ENCODE measurements around the gene ALPI.
A peak's percentile ranks its signal among the peaks of the same experiment; 100 is the strongest.
"Not testable (repeated sequence)": the region's sequence is repeated elsewhere in the genome, so short reads cannot be mapped to it uniquely, and the experiment has no call there.

ALPI gene

DNA sequence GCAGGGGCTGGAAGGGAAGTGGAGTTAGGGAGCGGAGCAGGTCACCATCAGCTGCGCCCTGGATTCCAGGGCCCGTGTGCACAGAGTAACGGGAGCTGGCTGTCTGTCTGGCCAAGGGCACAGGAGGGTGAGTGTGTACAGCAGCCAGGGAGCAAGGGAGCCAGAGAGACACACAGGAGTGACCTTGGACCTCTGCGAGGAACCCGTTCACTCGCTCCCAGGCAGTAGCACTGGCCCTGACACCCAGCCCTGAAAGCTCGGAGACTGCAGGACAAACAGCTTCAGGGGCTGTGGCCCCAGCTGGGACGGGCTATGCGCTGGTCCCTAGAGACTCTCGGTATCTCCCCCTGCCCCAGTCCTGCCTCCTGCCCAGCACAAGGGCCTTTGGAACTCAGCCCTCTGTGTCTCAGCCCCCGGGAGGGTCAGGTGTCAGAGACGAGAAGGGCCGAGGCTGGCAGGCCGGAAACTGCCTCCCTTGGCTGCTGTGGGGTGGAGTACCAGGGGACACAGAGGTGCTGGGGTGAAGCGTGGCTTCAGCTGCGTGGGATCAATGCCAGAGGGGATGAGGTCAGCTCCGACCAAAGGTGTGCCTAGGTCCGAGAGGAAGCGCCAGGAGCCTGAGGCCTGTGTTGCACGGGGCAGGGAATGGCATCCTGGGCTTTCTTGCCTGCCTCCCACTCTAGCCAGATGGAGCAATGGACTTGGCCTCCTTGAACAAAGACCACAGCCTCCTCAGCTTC, 12.1 kb upstream of the ALPI start:
- DNase-seq = not testable (repeated sequence)

DNA sequence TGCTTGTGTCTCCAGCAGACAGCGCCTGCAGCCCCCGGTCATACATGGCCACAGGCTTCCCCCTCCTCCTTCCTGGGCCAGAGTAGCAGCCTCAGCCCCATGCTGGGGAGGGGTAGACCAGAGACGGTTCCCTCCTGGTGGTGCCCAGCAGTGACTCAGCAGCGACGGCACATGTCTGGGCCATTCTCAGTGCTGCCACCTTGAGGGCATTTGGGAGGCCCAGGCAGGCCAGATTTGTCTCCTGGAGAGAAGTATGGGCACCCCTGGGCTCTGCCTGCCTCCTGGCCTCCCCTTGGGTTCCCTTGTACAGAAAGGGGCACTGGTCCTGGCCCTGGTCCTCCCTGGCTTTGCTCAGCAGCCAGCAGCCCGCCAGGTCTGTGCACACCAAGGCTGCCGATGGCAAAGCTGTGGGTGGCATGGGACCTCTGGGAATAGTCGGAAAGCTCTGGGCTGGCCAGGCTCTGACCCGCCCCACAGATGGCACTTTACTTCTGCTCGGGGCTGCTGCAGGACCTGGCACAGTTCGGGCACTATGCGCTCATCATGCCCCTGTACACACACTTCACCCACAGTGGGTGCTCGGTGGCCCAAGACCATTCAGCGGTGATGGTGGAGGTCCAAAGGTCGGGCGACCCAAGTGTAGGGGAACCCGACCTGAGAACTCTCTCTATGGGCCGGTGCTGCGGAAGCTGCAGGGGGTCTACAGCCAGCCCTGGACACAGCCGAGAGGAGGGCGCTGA, 11.4 kb upstream of the ALPI start:
- peak; percentile 27 for DNase-seq

- not testable (repeated sequence) for DNase-seq
These were observed 10.6 kb upstream of the ALPI start for GRCh38 chr2:232445149-232445885.

GRCh38 chr2:232446266-232446777, 9.6 kb upstream of the ALPI start:
- not testable (repeated sequence) for DNase-seq

DNA sequence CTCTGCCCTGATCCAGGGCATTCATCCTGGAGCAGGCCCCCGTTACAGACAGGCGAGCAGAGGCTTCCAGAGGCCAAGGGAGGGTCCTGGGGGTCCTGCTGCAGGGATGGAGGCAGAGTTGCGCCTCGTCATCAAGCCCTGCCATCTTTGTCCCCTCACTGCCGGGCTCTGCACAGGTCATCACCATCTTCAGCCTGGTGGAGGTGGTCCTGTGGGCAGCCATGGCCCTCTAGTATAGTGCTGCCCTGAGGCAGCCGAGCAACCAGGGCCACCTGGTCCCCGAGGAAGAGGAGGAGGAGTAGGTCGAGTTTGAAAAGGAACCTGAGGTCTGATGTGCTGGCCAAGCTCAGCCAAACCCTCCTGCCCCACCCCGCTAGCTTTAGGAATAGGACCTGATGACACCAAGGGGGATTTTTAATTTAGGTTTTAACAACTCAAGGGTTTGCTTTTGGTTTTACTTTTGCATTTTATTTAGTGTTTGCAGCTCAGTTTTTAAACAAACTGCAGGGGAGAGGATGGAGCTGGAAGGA, 8.8 kb upstream of the ALPI start:
- no peak for DNase-seq

GRCh38 chr2:232447638-232448303, 8.2 kb upstream of the ALPI start:
- DNase-seq = no peak

DNA sequence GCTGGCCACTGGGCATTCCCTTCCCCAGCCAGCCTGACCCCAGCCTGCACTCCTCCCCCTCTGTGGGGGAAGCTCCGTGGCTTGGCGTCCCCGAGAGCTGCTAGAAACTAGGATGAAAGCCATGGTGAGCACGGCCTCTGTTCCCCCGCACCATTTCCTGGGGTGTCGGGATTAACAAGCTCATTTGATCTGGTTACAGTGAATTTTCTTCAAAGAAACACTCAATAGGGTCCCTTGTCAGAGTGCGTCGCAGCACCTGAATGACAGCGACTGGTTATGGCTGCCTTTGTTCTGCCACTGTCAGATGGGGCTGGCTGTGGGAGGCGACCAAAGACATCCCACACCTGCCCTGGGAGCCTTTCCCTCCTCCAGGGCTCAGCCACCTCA, 7.7 kb upstream of the ALPI start:
- DNase-seq = no peak

DNA sequence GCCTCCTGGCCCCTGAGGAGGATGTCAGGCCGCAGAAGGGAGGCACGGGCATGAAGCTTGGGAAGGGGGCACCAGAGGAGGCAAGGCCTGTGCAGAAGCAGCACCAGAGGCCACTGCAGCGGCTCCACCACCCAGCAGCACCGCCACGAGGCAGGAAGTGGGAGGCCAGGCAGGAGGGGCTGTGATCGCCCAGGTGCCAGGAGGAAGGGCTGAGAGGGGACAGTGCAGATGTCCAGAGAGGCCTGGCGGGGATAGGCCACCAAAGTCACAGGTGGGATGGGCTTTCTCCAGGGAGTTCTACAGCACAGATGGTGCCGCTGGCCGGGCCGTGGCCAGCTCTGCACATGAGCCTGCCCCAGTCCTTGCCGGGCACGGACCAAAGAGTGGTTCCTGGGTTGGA, 6.0 kb upstream of the ALPI start:
- DNase-seq = no peak

DNA sequence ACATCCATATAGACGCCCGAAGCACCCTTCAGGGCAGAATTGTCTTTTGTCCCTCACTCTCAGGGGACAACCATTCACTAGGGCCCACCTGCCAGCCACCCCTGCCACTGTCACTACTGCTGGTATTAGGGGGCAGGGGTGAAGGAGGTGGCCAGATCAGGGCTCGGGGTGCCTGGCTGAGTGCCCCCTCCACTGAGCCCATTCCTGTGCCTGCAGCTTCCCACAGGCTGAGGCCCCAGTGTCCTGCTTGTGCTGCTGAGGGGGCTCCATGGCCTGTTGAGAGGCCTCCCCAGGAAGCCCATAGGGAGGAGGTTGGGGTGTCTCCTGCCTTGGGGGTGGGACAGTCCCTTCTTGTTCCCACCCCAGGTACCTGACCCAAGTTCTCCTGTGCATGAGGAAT, 4.3 kb upstream of the ALPI start:
- not testable (repeated sequence) for DNase-seq

GRCh38 chr2:232454630-232455029, 1.3 kb upstream of the ALPI start:
- no peak for DNase-seq

DNA sequence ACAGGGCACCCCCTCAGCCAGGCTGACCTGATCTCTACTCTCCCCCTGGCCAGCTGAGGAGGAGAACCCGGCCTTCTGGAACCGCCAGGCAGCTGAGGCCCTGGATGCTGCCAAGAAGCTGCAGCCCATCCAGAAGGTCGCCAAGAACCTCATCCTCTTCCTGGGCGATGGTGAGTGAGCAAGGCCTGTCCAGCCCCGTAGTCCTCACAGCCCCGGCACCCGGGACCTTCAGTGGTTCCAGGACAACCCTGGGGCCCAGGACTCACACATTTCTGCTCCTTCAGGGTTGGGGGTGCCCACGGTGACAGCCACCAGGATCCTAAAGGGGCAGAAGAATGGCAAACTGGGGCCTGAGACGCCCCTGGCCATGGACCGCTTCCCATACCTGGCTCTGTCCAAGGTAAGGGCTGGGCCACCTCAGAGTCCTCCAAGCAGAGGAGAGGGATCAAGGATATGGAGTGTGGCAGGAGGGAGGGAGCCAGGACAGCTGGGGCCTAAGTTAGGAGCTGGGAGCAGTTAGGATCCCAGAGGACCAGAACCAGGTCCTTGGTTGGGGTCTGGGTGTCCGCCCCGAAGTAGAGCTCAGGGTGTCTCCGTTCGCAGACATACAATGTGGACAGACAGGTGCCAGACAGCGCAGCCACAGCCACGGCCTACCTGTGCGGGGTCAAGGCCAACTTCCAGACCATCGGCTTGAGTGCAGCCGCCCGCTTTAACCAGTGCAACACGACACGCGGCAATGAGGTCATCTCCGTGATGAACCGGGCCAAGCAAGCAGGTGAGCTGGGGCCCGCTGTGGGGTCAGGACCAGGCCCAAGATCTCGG, 555 bp downstream of the ALPI start:
- no peak for DNase-seq

DNA sequence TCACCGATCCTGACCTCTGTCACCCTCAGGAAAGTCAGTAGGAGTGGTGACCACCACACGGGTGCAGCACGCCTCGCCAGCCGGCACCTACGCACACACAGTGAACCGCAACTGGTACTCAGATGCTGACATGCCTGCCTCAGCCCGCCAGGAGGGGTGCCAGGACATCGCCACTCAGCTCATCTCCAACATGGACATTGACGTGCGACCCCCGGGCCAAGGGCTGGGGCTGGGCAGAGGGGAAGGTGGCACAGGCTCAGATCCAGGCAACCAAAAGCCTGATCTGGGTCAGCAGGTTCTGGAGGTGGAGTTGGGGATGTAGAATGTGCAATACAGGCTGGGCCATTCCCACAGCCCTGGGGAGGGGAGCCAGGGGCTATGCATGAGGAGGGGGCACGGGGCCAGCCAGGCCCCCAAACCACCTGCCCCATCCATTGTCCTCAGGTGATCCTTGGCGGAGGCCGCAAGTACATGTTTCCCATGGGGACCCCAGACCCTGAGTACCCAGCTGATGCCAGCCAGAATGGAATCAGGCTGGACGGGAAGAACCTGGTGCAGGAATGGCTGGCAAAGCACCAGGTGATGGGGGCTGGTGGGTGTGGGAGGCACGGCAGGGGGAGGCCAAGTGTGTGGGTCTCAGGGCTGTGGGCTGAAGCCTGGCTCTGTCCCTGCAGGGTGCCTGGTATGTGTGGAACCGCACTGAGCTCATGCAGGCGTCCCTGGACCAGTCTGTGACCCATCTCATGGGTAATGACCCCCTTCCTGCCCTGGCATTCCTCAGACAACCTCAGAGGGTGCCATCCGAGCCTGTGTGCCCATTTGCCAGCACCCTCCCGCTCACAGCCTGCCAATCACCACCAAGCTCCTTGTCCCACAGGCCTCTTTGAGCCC, 1.4 kb downstream of the ALPI start:
- DNase-seq = no peak

- DNase-seq = no peak
These were observed 2.2 kb downstream of the ALPI start for GRCh38 chr2:232458051-232458660.

DNA sequence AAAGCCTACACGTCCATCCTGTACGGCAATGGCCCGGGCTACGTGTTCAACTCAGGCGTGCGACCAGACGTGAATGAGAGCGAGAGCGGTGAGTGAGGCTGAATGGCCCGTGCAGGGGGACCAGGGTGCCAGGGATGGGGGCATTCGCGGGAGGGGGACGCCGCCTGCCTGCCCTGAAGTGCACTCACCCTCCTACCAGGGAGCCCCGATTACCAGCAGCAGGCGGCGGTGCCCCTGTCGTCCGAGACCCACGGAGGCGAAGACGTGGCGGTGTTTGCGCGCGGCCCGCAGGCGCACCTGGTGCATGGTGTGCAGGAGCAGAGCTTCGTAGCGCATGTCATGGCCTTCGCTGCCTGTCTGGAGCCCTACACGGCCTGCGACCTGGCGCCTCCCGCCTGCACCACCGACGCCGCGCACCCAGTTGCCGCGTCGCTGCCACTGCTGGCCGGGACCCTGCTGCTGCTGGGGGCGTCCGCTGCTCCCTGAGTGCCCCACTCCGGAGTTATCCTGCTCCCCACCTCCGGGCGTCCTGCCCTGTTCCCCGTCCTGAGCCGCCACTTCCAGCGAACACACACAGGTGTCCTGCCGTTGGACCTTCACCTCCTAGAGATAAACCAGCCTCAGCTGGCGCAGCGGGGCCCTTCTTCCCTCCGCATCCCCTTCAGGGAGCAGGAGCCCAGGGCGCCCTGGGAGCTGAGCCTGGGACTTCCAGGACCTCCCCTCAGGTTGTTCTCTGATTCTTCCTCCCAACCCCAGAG, 2.9 kb downstream of the ALPI start:
- DNase-seq = no peak

DNA sequence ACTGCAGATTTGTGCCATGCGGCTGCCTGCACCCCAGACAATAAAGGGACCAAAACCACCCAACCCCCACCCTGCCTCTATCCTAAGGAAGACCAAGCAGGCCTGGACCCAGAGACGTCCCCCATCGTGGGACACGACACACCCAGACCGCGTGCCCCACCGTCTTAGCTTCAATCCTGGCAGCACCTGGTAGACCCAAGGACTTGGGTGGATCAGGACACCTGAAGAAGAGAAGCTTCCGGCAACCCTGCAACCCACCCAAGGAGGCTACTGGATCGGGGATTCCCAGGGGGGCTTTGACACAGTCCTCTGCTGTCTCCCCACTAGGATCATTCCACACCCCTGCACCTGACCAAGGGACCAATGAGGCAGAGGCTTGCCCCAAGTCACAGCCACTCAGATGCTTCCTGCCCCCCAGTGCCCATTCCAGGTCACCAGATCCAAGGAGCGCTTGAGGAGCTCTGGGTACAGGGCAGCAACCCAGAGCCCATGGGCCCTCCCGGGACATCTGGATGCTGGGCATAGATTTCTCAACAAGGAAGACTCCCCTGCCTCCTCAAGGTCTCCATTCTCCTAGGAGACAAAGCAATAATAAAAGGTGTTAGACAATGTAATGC, 3.6 kb downstream of the ALPI start:
- DNase-seq = no peak

- no peak for DNase-seq
These were observed 4.2 kb downstream of the ALPI start for GRCh38 chr2:232460171-232460570.

- DNase-seq = no peak
These were observed 8.0 kb downstream of the ALPI start for GRCh38 chr2:232463701-232464543.

DNA sequence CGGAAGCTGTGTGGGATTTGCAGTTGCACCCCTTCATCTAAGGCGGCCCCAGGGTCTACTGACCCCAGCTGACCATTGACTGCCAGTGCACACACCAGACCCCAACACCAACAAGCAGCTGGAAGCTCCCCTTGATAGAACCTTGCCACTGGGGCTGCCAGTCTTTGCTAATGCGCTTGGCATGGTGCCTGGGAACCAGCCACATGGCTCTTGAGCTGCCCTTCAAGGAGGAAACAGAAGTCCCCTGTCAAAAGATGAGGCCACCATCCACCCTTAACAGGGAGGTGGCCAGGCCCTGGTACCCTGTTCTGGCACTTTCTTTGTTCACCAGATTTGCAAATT, 8.6 kb downstream of the ALPI start:
- no peak for DNase-seq

Data from NCI-H345 (cell line).